Activated gamma-delta T cell treated with anti-CD3 and anti-CD28 coated beads, Interleukin-2, amount 50 U/mL, for 16 hours (primary cell): Measurements from ENCODE around the gene AKR1C3.

Experiments used
- DNase-seq: peaks from one replicate; pipeline ENCODE4 v3.0.0-alpha.2; 2020; ENCODE audit warnings: low read depth

Gene AKR1C3

DNA sequence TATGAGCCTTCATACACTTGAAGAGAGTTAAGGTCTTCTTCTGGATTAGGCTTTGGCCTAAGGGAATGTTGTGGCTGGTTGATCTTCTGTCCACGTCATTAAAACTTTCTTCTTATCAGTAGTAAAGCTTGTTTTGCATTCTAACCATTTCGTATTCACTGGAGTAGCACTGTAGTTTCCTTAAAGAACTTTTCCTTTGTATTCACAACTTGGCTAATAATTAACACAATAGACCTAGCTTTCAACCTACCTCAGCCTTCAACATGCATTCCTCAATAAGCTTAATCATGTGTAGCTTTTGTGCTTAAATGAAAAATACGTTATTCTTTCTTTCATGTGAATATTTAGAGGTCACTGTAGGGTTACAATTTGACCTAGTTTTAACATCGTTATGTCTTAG lies 48.0 kb downstream of the AKR1C3 start:
- no peak for DNase-seq

DNA sequence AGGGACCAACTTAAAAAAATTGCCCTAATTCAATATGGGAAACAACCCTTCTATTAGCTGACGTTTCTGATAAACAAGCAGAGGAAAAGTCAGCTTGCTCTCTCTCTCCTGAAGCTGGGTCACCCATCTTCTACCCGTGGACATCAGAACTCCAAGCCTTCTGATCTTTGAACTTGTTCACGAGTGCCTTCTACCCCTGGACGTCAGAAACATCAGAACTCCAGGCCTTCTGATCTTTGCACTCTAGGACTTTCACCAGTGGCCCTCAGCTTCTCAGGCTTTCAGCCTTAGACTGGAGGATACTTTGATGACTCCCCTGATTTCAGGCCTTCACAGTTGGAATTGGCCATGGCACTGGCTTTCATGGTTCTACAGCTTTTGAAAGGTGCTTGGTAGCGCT lies 48.9 kb downstream of the AKR1C3 start:
- no peak for DNase-seq

DNA sequence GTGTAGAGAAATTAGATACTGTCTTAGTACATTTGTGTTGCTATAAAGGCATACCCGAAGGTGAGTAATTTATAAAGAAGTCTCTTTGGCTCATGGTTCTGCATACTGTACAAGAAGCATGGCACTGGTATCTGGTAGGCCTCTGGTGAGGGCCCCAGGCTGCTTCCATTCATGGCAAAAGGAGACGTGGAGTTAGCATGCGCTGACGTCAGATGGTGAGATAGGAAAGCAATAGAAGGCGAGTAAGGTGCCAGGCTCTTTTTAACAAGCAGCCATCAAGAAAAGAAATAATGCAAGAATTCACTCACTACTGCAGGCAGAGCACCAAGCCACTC lies 52.7 kb downstream of the AKR1C3 start:
- no peak for DNase-seq

DNA sequence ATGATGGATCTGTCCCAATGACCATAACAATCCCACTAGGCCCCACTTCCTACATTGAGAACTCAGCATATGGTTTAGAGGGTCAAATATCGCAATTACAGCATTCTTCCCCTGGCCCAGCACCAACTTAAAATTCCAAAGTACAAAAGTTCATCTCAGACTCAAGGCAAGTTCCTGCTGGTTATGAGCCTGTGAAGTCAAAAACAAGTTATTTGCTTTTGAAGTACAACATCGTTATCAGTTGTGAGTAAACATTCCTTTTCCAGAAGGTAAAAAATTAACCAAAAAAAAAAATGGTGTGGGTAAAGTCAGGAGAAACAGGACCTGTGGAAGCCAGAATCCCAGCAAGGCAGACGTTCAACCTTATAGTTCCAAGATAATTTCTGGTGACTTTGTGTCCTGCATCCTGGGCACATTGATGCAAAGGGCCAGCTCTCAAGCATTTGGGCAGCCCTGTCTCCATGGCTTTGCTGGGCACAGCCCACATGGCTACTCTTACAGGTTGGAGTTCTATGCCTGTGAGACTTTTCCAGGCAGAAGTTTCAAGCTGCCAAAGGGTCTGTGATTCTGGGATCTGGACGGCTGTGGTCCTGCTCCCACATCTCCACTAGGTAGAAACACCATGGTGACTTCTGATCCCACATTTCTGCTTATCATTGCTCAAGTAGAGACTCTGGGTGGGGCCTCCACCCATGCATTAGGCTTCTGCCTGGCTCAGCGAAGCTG lies 53.2 kb downstream of the AKR1C3 start:
- no peak for DNase-seq

DNA sequence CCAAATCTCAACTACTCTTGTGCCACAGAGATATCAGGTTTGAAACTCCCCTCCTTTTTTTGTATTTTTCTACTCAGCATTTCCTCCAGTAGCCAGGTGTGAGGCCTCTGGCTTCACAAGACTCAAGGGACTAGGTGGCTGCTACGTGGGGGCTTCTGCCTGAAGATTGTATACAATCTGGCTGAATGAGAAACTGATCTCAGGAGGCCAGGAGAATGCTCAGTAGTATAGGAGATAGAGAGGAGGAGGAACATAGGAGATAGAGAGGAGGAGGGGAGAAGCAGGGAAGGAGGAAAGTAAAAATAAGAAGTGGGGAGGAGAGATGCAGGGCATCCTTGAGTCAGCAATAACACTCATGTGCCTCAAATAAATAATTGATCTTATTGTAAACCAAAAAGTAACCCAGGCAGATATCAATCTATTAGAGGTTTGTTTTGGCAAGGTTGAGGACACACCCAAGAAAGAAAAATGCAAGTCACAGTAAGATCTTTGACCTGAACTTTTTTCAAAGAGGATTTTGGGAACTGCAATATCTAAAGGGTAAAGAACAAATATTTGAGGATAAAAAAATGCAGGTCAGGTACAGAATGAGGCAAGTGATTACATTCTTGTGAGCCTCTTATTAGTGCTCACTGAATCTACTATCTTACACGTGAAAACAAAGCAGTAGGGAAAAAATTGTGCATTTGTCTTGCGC lies 53.9 kb downstream of the AKR1C3 start:
- no peak for DNase-seq

DNA sequence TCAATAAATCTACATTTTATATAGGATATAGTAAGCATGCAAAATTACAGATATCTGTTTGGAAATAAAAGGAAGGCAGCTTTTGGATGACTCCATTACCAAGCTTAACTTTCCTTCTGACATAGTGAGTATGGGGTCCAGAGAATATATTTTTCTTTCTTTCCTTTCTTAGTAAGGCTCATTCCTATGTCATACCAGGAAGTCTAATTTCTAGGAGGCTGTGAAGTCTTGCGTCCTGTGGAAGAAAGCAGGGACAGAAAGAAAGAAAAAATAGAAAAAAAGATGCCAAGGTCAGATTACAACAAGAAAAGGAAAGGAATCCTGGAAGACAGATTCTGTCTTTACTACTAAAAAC lies 54.4 kb downstream of the AKR1C3 start:
- no peak for DNase-seq

DNA sequence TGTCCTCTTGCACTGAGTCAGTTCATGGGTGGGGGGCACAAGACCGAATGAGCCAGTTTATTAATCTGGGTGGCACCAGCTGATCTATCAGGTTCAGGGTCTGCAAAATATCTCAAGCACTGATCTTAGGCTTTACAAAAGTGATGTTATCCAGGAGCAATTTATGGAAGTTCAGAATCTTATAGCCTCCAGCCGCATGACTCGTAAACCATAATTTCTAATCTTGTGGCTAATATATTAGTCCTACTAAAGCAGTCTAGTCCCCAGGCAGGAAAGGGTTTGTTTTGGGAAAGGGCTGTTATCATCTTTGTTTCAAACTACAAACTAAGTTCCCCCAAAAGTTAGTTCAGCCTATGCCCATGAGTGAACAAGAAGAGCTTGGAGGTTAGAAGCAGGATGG lies 56.9 kb downstream of the AKR1C3 start:
- no peak for DNase-seq

DNA sequence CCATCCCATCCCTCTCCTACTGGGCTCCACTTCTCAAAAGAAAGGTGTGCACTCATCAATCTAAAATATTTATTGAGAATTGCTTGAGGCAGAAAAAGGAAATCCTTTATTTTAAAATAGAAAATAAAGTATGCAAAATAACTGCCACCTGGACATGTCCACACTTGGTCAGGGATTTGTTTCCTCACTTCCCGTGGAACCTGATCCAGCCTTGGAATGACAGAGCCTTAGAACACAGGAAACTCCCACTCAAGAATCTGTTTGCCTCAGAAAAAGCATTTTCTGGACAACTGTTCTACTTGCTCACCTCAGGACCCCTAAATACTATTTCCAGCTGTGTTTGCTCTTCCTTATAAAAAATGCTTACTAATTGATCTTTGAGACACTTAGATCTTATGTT lies 61.7 kb downstream of the AKR1C3 start:
- DNase-seq = no peak
